ENCODE measurements around the gene TCF3. TPM values are rescaled to one million over a fixed set of nuclear protein-coding genes. Genes with fewer than 3 reads are reported as not detected.
A peak's percentile ranks its signal among the peaks of the same experiment; 100 is the strongest.

Gene TCF3
- total RNA-seq, 1 experiment from 2014 or later = 304 TPM

DNA sequence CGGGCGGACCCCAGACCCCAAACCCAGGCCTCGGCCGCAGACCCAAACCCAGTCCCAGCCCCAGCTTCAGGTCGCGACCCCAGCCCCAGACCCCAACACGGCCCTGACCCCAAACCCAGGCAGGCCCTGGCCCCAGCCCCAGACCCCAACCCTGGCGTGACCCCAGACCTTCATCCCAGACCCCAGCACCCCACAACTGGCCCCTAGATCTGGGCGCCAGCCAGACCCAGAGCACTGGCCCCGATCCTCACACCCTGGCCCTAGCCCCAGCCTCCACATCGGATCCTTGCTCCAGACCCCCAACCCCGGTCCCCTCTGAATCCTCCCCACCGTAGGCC, 67.2 kb downstream of the TCF3 start:
- H4K8ac ChIP-seq (replicated peaks; ENCODE audit: insufficient read length, low read depth, low read length) = no peak overlapping the region
- Mint-ChIP-seq H3K9me3 (no peaks in the 10 kb centered on the region; a peak in 1 of 5 replicates), H3K27ac (peak overlapping the region in 2 of 3 experiments; percentile 40 to 86; a peak in 2 of 7 replicates), H3K4me1 (peaks cover 3 to 5% of the 10 kb centered on the region in 2 experiments), H3K36me3 (ENCODE audit: insufficient read depth in 1 of 3, low read depth in 3 of 3) (peaks cover 35 to 62% (median 62%) of the 10 kb centered on the region in 3 experiments; a peak in 6 of 7 replicates), H3K27me3 (ENCODE audit: low read depth) (peaks cover 2% of the 10 kb centered on the region), H3K4me3 (no peak overlapping the region)
- no peak overlapping the region for H3K23ac ChIP-seq (ENCODE audit: insufficient read length, low read depth, low read length)
- no peak overlapping the region for H2BK15ac ChIP-seq (ENCODE audit: low read depth, low read length)
- H2BK120ac ChIP-seq (ENCODE audit: low read depth, low read length, poor library complexity, severe bottlenecking) = no peak overlapping the region
- H2AFZ ChIP-seq (ENCODE audit: low read length) = no peak overlapping the region
- peaks cover 2% of the 10 kb centered on the region for H4K20me1 ChIP-seq (ENCODE audit: control insufficient read depth, insufficient read depth, insufficient read length)
- H3K9ac ChIP-seq (ENCODE audit: extremely low read depth, insufficient read length, low read length) = no peak overlapping the region
- no peak overlapping the region for H3K27ac ChIP-seq (ENCODE audit: insufficient read length, low read depth, low read length)
- H3K23me2 ChIP-seq (ENCODE audit: insufficient read length, low read depth, low read length, poor library complexity, severe bottlenecking) = no peaks in the 10 kb centered on the region
- peaks cover 7% of the 10 kb centered on the region; the same call in 1 of the 2 replicates for H3K79me2 ChIP-seq (ENCODE audit: insufficient read depth, low read length)
- H3K4me1 ChIP-seq (ENCODE audit: insufficient read depth, low read length) = no peaks in the 10 kb centered on the region
- H3K14ac ChIP-seq (ENCODE audit: insufficient read depth, low read length) = no peak overlapping the region
- no peak overlapping the region for H4K5ac ChIP-seq (ENCODE audit: insufficient read length, low read depth, low read length)
- no CpG with 5 or more reads among the region's 13 CpGs for WGBS (ENCODE audit: extremely low coverage, insufficient read length, low lambda C conversion rate)
- H4K91ac ChIP-seq (ENCODE audit: insufficient read length, low read depth, low read length) = no peak overlapping the region
- H3K79me1 ChIP-seq (ENCODE audit: insufficient read depth, low read depth, low read length, poor library complexity, severe bottlenecking) = peaks cover 9% of the 10 kb centered on the region
- H3K27me3 ChIP-seq (ENCODE audit: insufficient read depth, low read length) = no peaks in the 10 kb centered on the region
- H3K9me3 ChIP-seq (ENCODE audit: control insufficient read depth, low read depth, low read length) = no peaks in the 10 kb centered on the region
- no peak overlapping the region for H2BK5ac ChIP-seq (ENCODE audit: insufficient read length, low read length)
- H3T11ph ChIP-seq (ENCODE audit: low read length) = no peak overlapping the region
- H3K18ac ChIP-seq (ENCODE audit: insufficient read length, low read depth, low read length) = no peak overlapping the region
- H2AK5ac ChIP-seq (ENCODE audit: insufficient read length, low read length) = no peak overlapping the region
- no peak for TF ChIP-seq CTCF (conservative IDR thresholded peaks at IDR 0.05)
- H3K4me2 ChIP-seq (ENCODE audit: insufficient read depth, insufficient read length, low read length) = peak overlapping the region; percentile 7
- H2BK20ac ChIP-seq (ENCODE audit: low read depth, low read length, poor library complexity, severe bottlenecking) = no peak overlapping the region
- no peak overlapping the region for H3K56ac ChIP-seq (ENCODE audit: insufficient read length, low read depth, low read length)
- no peak overlapping the region for H2BK12ac ChIP-seq (ENCODE audit: insufficient read length, low read depth, low read length)
- H3K4ac ChIP-seq (ENCODE audit: low read depth, low read length) = no peak overlapping the region
- DNase-seq = no peak

Data from H9 (cell line).